Gastroesophageal sphincter (tissue), 4 donors: ENCODE results near the gene PRKN. TPM values are rescaled to one million over a fixed set of nuclear protein-coding genes. Genes with fewer than 3 reads are reported as not detected.

Experiments
- ATAC-seq: fragments of 150-250 bp; one replicate; pipeline ENCODE4 v1.9.1; 2016; ENCODE audit warnings: mild to moderate bottlenecking, moderate library complexity
- H3K27ac ChIP-seq, 4 donors: fragments of 200-600 bp; sonication (generic) in 3 of 4; 1 replicate in 3 of 4; 2 replicates in 1 of 4; pipeline ENCODE4 v1.5.1; 2016 to 2019
- H3K27me3 ChIP-seq: fragments of 200-600 bp; sonication (generic); one replicate; pipeline ENCODE4 v1.5.1; 2019
- H3K36me3 ChIP-seq, 2 donors: fragments of 200-600 bp; sonication (generic); one replicate each; pipeline ENCODE4 v1.5.1; 2019; ENCODE audit warnings: control low read depth in 1 of 2
- H3K4me1 ChIP-seq, 3 donors: fragments of 200-600 bp; sonication (generic); 1 replicate in 2 of 3; 2 replicates in 1 of 3; pipeline ENCODE4 v1.5.1; 2016 to 2019; ENCODE audit warnings: control low read depth in 2 of 3
- H3K4me3 ChIP-seq, 2 donors: fragments of 200-600 bp; sonication (generic); one replicate each; pipeline ENCODE4 v1.5.1; 2019; ENCODE audit warnings: mild to moderate bottlenecking in 1 of 2, moderate library complexity in 1 of 2
- H3K9me3 ChIP-seq, 3 donors: fragments of 200-600 bp; sonication (generic); one replicate each; pipeline ENCODE4 v1.5.1; 2017 to 2019; ENCODE audit warnings: control low read depth in 2 of 3
- CTCF ChIP-seq, 4 experiments: fragments of 200-600 bp in 2 of 4; fragments of 450-650 bp in 2 of 4; sonication (generic) in 1 of 4; IDR thresholded peaks; one replicate each; pipeline ENCODE4 v1.5.1; 2017 to 2019; ENCODE audit warnings: antibody characterized with exemption in 4 of 4, mild to moderate bottlenecking in 2 of 4, moderate library complexity in 2 of 4
- EP300 ChIP-seq: sonication (generic); formaldehyde crosslinking; IDR thresholded peaks from one replicate; pipeline ENCODE4 v1.6.1; 2017; ENCODE audit warnings: antibody characterized with exemption, mild to moderate bottlenecking
- POLR2A ChIP-seq, 2 donors: fragments of 450-650 bp; IDR thresholded peaks; one replicate each; pipeline ENCODE4 v1.6.1; 2017; ENCODE audit warnings: antibody characterized with exemption in 2 of 2, mild to moderate bottlenecking in 2 of 2, moderate library complexity in 1 of 2
- POLR2AphosphoS5 ChIP-seq: sonication (generic); formaldehyde crosslinking; IDR thresholded peaks from one replicate; pipeline ENCODE4 v1.6.1; 2017; ENCODE audit warnings: antibody characterized with exemption
- WGBS, 2 donors: methylation state at CpG; one replicate each; pipeline ENCODE4 v1.1.5; 2018; ENCODE audit warnings: low coverage in 1 of 2; 5-methylcytosine and 5-hydroxymethylcytosine counted together
- total RNA-seq, 4 donors: library from RNA; depleted of rRNA; stranded (reverse); fragments of >200 nt; gene quantifications; one replicate each; pipeline ENCODE4 v1.1.0, GENCODE V29; 2016

PRKN gene
- total RNA-seq, 4 donors from 2014 or later, result 8.4 to 58.6 (median 25.8) TPM

GRCh38 chr6:161462148-161462547, 1265.4 kb downstream of the PRKN start:
- Histone ChIP-seq H3K36me3 (no peaks in the 10 kb centered on the region), H3K27ac (no peak overlapping the region), H3K9me3 (no peaks in the 10 kb centered on the region), H3K4me3 (no peak overlapping the region), H3K27me3 (no peaks in the 10 kb centered on the region), H3K4me1 (peaks cover 0 to 11% (median 5%) of the 10 kb centered on the region in 3 donors)
- no peak for ATAC-seq
- WGBS, 2 donors, result 60 to 88% methylated on average over 2 of the region's 2 CpGs
- TF ChIP-seq POLR2A (IDR thresholded peaks at IDR 0.05), result no peak
- TF ChIP-seq POLR2AphosphoS5, result no peak
- no peak for TF ChIP-seq CTCF (IDR thresholded peaks at IDR 0.05)
- no peak for TF ChIP-seq EP300

- WGBS, 2 donors, result 44 to 86% methylated on average over 1 of the region's 1 CpG
Measured at GRCh38 chr6:161459008-161459615, 1268.5 kb downstream of the PRKN start.

DNA sequence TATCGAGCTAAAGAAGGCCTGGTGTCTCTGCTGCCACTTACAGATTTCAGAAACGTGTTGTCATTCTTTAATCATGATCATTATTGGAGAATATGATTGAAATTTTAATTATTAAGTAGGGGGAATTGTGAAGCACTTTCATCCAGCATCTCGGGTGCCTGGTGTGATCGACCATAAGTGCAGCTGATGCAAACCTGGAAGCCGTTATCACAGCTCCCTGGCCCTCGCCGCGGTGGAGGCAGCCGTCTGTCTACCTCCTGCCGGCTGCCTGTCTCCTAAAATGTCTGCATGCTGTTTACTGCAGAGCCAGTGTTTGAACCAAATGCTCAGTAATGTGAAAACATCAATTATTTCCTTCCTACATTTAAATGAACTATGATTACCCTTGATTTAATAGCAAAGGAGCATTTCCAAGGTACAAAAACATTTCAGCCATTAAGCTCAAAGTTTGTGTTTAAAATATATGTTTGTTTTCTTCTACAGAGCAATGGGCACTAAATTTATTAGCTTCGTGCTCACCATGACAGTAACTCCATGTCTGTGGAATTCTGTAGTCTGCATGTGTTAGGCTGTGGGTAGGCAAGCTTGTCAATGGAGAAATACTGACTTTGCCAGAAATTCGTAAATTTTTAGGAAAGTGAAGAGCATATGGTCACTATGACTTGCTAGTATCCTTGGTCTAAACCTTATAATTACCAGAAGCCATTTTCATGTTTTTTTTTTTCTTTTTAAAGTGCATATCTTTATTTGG, 1269.2 kb downstream of the PRKN start:
- no peaks in the 10 kb centered on the region for H3K36me3 ChIP-seq
- no peak overlapping the region for H3K27ac ChIP-seq
- H3K27me3 ChIP-seq, result no peaks in the 10 kb centered on the region
- 67 to 70% methylated on average over 12 of the region's 12 CpGs for WGBS, 2 donors
- TF ChIP-seq EP300 (no peak), CTCF (IDR thresholded peaks at IDR 0.05) (no peak), POLR2A (IDR thresholded peaks at IDR 0.05) (no peak), POLR2AphosphoS5 (no peak)
- no peak for ATAC-seq
- no peaks in the 10 kb centered on the region for H3K4me1 ChIP-seq
- no peak overlapping the region for H3K4me3 ChIP-seq
- no peaks in the 10 kb centered on the region for H3K9me3 ChIP-seq

More at GRCh38 chr6:161459008-161459615, 1268.5 kb downstream of the PRKN start:
- Histone ChIP-seq H3K4me1 (no peaks in the 10 kb centered on the region), H3K36me3 (no peaks in the 10 kb centered on the region), H3K27ac (no peak overlapping the region), H3K4me3 (no peak overlapping the region), H3K9me3 (no peaks in the 10 kb centered on the region), H3K27me3 (no peaks in the 10 kb centered on the region)
- no peak for TF ChIP-seq CTCF (IDR thresholded peaks at IDR 0.05)
- TF ChIP-seq POLR2A (IDR thresholded peaks at IDR 0.05), result no peak
- no peak for TF ChIP-seq EP300
- no peak for TF ChIP-seq POLR2AphosphoS5
- ATAC-seq, result no peak

GRCh38 chr6:161455848-161456247, 1271.7 kb downstream of the PRKN start:
- Histone ChIP-seq H3K4me1 (no peaks in the 10 kb centered on the region), H3K4me3 (no peak overlapping the region), H3K27ac (no peak overlapping the region), H3K36me3 (no peaks in the 10 kb centered on the region), H3K9me3 (no peaks in the 10 kb centered on the region), H3K27me3 (no peaks in the 10 kb centered on the region)
- 83 to 91% methylated on average over 4 of the region's 5 CpGs for WGBS, 2 donors
- TF ChIP-seq POLR2AphosphoS5 (no peak), CTCF (IDR thresholded peaks at IDR 0.05) (no peak), POLR2A (IDR thresholded peaks at IDR 0.05) (no peak), EP300 (no peak)
- ATAC-seq, result no peak

DNA sequence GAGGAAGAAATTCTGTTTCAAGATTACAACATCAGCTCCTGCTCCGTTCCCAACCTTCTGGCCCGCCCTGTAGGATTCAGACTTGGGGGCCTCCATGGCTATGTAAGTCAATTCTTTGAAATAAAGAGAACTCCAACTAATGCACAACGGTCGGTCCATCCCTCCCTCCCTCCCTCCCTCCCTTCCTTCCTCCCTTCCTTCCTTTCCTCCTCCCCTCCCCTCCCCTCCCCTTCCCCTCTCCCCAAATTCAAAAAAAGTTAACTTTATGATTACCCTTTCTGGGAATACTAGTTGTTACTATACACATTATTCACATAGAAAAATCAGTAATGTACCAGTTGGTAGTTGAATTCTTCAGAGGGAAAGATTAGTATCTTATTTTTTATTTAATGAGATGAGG, 1274.0 kb downstream of the PRKN start:
- Histone ChIP-seq H3K4me1 (no peaks in the 10 kb centered on the region), H3K27ac (no peak overlapping the region), H3K4me3 (no peak overlapping the region), H3K36me3 (no peaks in the 10 kb centered on the region), H3K9me3 (no peaks in the 10 kb centered on the region), H3K27me3 (no peaks in the 10 kb centered on the region)
- 73 to 100% methylated on average over 2 to 4 of the region's 4 CpGs for WGBS, 2 donors
- no peak for ATAC-seq
- TF ChIP-seq POLR2AphosphoS5, result no peak
- no peak for TF ChIP-seq CTCF (IDR thresholded peaks at IDR 0.05)
- no peak for TF ChIP-seq EP300
- no peak for TF ChIP-seq POLR2A (IDR thresholded peaks at IDR 0.05)
